HS-27A (cell line): ENCODE data around the gene RYR2.
"Not testable (repeated sequence)": the region's sequence is repeated elsewhere in the genome, so short reads cannot be mapped to it uniquely, and the experiment has no call there.

Source experiments
- DNase-seq: peaks from one replicate; pipeline ENCODE4 v3.0.0-alpha.2; 2012; ENCODE audit warnings: low read depth, missing footprints

RYR2 gene

DNA sequence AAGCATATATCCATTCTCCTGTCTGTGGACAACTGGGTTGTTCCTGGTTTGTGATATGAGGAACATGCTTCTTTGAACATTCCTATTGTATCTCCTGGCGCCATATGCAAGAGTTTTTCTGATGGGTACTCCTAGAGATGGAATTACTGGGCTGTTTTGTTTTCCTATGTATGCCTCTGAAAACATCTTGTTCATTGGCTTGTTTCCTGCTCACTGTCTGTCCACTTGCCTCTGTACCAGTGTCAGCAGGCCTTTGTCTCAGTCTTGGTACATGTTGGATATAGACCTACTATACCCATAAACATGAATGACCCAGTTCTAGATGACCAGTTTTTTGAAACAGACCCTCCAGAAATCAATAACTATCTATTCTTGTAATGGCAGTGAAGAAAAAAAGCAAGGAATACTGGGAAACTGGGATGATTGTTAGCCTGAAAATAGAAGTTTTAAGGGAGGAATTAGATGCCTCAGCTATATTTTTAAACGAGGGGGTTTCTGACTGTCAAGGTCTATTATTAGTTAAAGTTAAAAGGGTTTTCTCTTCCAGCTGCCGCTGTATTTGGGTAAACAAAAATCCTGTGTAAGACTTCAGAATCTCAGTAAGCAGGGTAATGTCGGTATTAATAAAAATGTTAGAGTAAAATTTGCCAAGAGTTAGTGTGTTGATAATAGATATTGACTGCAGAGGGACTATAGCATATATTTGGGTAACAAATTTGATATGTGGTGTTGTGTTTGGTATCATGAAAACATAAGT, 103.6 kb downstream of the RYR2 start:
- no peak for DNase-seq

DNA sequence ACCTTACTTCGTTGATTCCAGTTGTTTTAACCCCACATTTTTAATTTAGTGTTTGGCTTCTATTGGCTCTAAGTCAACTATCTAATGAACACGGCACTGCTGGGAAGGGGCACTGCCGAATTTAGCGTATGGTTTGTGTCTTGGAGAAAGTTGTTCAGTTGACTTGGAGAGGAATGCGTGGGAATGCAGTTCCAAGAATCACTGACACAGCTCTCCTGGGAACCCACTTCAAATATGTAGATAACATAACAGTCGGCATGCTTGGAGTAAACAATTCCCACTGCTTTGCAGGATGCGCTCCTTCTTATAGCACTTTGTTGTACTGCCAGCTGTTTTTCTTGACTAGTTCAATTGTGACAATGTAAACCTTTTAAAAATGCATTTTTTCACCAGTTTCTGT, 104.3 kb downstream of the RYR2 start:
- no peak for DNase-seq

DNA sequence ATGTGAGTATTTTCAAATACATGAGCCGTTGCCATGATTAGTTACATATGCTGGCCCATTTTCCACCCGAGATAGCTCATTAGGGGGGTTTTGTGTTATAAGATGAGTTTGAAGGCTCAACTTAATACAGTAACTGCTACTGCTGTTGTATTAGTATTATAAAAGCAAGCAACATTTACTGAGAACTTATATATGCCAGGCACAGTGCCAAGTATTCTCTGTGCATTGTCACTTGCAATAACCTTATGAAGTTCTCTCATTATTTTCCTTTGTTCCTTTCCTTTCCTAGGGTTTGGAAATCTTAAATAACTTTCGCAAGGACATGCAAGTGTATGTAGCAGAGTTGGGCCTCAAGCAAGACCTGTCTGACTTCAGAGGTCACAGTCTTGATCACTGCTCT, 107.9 kb downstream of the RYR2 start:
- no peak for DNase-seq

DNA sequence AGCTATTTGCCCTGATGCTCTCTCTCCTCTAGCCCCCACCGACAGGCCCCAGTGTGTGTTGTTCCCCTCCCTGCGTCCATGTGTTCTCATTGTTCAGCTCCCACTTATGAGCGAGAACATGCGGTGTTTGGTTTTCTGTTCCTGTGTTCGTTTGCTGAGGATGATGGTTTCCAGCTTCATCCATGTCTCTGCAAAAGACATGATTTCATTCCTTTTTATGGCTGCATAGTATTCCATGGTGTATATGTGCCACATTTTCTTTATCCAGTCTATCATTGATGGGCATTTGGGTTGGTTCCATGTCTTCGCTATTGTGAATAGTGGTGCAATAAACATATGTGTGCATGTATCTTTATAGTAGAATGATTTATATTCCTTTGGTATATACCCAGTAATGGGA, 110.0 kb downstream of the RYR2 start:
- DNase-seq, result not testable (repeated sequence)

DNA sequence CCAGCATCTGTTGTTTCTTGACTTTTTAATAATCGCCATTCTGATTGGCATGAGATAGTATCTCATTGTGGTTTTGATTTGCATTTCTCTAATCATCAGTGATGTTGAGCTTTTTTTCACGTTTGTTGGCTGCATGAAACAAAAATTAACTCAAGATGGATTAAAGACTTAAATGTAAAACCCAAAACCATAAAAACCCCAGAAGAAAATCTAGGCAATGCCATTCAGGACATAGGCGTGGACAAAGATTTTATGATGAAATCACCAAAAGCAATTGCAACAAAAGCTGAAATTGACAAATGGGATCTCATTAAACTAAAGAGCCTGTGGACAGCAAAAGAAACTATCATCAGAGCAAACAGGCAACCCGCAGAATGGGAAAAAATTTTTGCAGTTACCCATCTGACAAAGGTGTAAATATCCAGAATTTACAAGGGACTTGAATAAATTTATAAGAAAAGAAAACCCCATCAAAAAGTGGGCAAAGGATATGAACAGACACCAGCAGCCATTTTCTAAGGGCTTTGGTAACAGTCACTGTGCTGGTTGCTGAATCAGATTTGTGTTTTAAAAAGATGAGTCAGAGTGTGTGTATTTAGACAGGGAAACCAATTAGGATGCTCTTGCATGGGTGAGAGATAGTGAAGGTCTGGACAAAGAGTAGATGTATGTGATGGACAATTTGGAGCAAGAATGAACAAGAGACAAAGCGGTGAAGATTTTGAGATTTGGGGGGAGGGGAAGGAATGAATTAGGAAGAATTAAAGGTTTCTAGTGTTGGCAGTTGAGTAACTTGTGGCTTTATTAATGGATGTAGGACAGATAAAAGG, 110.7 kb downstream of the RYR2 start:
- DNase-seq, result no peak

DNA sequence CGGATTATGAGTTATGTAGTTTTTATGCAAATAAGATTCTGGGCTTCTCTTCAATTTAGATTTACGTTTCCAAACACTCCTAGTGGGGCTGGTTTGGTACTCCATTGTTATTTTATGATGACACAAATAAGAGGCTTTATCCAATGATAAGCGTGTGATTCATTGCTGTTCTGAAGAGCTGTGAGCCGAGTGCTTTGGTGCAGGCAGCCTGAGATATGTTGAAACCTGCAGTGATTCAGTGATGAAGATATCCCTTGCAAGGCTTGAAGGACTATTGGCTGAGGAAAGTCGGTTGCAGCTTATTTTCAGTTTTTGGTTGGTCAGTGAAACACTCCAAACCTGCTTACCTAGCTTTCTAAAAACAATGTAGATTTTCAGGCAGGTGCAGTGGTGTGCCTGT, 112.2 kb downstream of the RYR2 start:
- DNase-seq, result no peak

DNA sequence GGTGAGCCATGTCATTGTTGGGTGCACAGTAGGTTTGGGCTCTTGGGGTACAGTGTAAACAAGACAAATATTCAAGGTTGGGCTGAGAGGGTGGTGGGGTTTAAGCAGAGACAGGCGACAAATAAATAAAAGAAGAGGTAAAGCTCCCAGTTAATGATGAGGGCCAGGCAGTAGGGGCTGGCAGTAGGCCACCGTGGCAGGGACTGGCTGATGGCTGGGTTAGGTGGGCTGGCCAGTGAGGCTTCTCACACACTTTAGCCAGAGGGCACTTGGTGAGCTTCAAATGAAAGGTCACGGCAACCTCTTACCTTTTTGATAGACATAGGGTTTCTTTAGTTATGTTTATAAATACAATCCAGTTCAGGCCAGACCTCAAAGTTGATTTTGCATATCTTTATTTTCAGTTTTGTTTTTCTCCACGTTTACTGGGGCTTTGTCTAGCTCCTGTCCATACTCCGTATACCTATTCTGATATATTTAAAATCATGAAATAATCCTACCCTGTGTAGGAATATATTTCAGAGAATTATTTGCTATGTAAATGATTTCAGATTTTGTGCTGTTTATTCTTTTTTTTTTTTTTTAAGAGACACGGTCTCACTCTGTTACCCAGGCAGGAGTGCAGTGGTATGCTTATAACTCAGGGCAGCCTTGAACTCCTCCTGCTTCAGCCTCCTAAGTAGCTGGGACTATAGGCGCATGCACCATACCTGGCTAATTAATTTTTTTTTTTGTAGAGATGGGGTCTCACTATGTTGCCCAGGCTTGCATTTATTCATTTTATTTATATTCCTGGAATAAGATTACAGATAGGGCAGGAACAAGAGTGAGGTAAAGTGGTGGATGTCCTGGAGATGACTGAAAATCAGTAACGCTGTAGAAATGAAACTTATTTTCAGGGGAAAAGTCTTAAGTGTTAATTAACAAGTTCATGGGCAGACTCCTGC, 122.7 kb downstream of the RYR2 start:
- no peak for DNase-seq

DNA sequence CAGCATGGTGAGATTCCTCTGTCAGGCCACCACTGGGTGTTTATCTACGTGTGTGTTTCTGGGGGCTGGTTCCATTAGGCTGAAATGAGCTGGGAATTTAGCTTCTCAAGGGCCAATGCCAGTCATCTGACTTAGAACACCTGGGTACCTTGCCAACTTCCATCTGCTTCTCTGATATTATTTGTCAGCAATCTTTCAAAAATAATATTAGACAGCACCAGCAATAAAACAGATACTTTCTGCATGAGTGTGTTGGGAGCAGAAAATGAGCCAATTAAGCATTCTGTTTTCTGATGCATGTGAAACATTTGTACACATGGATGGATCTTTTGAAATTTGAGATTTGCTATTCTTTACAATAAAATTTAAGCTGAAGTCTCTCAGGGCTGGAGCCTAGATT, 124.1 kb downstream of the RYR2 start:
- DNase-seq, result no peak

DNA sequence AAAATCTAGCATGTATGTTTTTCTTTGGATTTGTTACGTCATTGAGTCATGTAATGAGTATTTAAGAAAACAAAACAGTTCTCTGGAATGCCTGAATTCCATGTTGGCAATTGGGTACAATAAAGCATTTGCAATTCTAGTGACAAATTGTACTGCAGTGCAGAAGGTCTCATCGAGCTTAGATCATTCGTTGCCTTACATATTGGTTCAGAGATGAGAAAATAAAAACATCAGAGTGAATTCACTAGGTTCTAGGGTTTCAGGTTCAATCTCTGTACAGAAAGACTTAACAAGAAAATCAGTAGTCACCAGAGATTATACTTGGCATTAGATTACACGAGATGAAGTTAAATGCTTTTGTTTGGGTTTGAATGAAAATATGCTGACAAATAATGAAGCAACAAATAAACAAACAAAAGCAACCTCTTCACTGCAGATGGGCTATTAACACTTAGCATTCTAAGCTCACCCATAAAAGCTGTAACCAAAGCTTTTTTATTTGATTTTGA, 124.7 kb downstream of the RYR2 start:
- DNase-seq, result no peak

DNA sequence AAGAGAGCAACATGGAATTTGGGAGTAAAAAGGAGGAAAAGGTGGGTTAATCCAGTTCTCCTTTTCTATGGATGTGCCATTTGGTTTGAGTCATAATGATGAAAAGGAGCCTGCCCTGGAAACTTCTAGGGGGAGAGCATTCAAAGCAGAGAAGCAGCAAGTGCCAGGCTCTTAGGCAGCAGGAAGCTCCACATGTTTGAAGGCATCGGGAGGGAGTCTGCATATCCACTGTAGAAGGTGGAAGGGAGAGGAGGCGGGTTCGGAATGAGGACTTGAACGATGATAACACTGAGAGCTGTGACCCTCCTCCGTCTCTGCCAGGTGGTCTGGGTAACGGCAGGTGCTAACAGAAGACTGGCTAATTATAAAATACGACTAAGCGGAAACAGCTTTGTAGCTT, 128.2 kb downstream of the RYR2 start:
- DNase-seq, result no peak

DNA sequence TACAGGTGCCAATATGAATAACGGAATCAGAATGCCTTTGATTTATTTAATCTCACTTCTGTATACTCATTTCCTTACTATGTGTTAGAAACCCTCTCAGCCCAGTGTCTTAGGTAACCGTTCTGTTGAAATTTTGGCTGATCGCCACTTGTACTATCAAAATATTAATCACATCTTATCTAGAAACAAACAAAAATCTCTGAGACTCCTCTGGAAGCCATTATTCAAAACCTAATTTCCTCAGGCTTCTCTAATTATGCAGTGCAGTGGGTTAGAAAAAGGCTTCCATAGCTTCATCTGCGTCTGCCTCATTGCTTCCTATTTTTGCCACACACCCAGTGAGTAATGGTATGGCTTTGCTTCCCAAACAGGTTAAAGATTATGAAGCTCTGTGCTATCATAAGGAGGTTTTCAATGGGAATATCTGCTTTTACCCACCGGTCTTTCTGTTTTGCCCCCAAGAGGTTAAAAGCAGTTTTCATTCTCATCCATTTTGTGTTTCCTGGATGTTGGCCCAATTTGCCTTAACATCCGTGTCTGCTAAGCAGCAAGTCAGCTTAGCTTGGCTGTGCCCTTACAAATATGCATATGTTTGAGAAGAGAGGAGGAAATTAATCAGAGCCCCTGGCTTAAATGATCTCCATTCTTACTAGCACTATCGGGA, 129.6 kb downstream of the RYR2 start:
- no peak for DNase-seq

DNA sequence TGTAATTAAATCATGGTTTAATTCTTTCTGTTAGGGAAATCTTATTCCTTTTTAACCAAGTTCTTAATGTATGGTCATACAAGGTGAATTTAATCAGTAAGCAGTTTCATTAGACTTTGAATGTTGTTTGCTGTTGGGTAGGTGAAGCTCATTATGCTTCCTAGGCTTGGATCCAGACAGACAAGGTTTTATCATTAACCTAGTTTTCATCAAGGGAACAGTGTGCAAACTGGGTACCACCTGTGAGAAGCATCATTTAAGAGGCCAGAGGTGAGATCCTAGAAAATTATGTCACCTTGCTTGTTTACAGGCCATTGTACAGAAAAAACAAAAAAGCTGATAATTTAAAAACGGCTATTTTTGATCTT, 130.1 kb downstream of the RYR2 start:
- no peak for DNase-seq

DNA sequence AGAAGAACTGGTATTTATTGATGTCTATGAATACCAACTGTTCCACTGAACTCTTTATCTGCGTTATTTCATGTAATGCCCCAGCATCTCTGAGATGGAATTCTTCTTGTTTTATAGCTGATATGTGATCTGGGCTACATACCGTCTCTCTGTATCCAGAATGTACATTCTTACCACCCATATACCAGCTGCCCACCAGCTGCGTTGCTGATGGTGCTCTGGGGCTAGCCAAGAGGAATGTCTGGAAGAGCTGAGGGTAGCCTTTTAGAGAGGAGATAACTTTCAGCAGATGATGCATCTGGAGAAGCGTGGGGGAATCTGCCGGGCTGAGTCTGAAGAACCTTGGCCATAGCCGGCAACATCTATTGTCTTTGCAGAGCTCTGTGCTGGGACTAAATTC, 137.5 kb downstream of the RYR2 start:
- no peak for DNase-seq

DNA sequence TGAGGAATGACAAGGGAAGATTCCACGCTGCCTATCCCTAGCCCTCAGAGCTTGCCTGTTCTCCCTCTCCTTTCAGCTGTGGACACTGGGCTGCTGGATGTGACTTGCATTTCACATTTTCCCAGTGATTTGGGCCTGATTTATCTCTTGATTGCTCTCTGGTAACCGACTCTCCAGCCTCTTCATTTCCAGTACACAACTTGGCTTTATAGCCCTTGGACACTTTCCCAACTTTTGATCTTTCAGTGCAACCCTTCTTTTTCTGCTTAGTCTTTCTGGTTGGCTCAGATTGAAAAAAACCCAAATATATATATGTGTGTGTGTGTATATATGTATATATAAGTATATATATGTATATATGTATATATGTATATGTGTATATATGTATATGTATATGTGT, 138.3 kb downstream of the RYR2 start:
- no peak for DNase-seq

DNA sequence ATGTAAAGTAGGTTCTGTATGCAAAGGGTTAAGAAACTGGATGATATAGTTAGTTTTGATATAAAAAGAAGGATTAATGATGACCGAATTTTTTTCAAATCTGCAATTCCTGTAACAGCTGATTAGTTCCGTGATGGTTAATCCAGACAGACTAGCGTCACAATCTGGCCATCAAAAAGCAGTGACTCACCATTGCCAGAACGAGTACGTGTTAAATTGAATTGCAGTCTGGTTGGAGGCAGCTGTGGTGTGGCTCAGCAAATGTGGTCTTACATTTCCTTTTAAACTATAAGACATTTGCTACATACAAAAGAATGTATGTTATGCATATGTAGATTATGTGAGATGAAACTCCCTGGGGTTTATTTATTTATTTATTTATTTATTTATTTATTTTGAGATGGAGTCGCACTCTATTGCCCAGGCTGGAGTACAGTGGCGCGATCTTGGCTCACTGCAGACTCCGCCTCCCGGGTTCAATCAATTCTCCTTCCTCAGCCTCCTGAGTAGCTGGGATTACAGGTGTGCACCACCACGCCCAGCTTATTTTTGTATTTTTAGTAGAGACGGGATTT, 139.8 kb downstream of the RYR2 start:
- no peak for DNase-seq

DNA sequence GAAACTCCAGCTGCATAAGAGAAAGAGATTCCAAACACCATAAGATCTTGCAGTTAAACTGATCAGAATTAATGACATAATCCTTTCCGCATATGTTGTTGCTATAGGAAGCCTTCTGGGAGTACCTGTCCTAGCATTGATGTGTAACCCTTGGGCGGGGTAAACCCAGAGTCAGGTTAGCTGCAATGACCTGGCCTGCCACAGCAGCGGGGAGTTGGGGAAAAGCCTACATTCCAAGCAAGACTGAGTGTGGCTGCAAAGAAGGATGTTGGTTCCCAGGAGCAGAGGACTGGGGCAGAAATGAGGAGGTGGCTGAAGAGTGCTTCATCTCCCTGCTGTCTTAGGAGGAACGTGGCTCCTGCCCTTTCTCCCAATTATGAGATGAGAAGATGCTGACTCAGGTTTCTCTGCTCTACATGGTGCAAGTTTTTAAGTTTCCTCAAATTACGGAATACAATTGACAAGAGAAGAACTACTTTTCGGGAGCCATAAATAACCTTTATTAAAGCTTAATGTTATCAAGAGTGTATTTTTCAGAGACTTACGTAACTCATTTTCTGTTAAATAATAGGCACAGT, 142.1 kb downstream of the RYR2 start:
- DNase-seq, result no peak

DNA sequence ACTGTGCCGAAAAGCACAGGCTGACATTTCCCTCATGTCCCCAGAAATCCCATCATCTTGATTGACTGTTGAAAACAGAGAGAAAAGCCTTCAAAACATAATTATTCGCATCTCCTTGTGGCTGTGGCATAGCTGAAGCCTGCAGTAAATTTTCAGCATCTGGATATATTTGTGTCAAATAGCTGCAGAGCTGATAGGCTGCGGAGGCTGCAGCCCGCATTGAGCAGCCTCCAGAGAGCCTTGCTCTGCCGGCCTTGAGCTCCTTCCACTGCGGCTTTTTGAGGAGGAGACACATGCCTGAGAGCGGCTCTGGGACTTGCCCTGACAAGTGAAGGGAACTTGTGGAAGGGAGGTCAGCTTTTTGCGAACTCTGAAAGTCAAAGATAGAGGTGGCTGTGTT, 144.7 kb downstream of the RYR2 start:
- no peak for DNase-seq

DNA sequence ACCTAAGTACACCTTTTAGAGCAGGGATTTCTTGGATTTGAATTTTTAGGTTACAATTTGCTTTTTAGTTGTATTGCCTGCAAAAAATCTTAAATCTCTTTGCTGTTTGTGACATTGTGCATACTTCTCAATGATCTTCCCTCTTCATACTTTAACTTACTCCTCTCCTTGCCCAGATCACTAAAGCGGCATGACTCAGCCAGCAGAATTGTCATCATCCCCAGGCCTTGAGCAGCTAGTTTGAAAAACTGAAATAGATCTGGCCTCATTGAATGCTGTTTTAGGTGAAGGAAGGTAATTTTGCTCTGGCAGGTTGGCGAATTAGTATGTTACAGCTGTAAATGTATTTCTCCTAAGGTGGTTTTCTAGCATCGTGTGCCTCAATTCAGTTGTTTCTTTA, 145.9 kb downstream of the RYR2 start:
- DNase-seq, result no peak

DNA sequence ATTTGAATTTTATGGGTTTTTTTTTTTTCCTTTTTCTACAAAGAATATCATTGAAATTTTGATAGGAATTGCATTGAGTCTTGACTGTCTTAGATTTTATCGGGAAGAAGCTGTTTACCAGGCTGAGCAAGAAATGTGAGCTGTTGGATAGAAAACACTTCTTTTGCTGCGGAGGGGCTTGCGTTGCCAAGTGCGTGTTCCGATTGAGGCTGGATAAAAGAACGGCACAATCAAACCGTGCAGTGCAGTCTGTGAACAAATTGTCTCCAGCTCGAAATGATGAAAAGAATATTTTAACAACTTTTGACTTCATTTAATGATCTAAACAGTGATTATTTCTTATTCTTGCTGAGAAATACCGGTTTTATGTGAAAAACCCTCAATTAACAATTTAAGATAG, 149.4 kb downstream of the RYR2 start:
- no peak for DNase-seq

DNA sequence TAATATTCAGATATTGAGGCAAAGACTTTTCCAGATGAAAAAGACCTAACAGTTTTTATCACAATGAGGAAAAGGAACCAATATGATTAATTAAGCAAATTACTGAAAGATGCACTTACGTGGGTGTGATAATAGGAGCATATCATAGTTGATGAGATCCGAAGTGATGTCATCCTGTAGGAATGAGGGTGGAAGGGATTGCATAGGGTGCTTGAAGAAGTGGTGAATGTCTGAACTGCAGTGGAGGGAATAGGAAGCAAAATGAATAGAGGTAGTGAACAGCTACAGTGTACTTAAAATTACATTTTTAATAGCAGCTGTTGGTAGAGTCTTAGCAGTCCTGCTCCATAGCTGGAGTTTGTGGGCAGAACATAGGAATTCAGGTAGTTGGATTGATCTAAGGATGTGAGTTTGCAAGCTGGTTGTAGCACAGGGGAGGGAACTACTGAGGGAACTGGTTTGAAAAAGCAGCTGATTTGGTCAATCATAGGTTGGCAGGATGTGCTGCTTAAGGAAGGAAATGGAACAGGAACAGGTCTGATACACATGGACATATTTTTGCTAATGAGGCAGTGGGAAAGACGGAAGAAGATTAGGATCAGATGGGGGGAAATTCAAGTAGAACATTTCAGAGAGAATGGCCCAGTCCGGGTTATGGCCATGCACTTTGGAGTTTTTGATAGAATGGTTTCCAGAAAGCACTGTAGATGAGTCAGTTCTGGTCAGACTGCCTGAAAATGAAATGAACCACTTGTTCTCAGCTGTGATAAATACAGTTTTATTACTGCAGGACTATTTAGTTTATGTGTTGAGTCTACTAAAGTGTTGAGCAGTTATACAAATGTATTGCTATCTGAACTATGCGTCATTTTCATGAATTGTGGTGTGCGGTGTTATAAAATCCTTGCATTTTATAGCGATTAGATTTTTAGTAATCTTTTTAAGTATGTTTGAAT, 155.8 kb downstream of the RYR2 start:
- DNase-seq, result no peak
